Measurements from ENCODE around the gene MICU1.

Gene MICU1

DNA sequence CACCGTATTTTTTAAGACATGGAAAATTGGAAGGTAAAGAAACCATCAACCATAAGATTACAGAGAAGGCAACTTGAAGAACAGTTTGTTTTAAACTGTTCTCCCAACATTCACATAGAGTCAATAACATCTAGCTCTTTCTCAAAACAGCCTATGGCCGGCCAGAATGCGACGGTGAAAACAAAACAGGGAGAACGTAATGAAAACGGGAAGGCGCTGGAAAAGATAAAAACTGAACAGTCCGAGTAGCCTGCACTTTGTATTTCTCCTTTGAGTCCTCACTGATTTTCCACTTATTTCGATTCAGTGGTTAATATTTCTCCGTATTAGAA, 637 bp downstream of the MICU1 start:
- no peak for DNase-seq

DNA sequence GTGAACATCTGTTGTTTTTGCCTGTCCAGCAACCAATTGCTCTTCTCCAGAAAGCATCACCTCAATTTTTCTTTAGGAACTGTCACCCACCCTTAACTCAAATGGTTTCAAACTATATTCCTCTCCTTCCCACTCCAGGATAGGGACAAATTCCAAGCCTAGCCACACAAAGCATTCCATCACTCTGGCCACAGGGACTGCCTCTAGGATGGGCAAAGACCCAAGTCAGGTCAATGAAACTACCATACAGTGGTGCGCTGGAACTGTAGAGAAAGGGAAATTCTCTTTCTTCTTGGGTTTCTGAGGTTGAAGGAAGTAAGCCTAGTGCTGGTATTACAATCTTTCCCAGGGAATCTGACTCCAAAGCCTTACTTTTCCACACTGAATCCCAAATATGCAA, 3.6 kb downstream of the MICU1 start:
- DNase-seq: no peak

DNA sequence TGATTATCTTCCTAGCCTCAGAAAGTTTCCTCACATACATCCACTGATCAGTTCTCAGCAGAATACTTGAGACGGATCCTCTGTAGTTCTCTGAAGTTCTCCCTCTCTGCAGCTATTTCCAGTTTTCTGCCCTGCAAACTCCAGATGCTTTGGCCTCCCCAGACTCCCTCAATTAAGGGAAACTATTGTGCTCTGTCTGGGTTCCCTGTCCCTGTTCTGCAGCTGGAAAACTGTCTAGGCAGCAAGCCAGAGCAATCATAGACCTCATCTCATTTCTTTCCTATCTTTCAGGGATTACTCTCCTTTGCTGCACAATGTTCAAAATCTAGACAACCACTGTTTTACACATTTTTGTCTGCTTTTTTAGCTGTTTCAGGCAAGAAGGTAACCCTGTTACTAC, 9.2 kb downstream of the MICU1 start:
- DNase-seq: no peak

DNA sequence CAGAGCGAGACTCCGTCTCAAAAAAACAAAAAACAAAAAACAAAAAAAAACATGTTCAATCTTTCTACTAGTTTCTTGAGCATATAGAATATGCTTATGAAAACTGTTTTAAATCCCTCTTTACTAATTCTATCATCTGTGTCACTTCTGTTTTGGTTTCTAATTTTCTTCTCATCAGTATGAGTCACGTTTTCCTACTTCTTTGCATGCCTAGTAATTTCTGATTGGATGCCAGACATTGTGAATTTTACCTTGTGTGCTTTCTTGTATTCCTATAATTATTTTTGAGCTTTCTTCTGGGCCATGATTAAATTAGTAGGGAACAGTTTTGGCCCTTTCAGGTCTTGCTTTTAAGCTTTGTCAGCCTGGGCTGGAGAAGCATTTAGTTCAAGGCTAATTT, 9.9 kb downstream of the MICU1 start:
- no peak for DNase-seq

DNA sequence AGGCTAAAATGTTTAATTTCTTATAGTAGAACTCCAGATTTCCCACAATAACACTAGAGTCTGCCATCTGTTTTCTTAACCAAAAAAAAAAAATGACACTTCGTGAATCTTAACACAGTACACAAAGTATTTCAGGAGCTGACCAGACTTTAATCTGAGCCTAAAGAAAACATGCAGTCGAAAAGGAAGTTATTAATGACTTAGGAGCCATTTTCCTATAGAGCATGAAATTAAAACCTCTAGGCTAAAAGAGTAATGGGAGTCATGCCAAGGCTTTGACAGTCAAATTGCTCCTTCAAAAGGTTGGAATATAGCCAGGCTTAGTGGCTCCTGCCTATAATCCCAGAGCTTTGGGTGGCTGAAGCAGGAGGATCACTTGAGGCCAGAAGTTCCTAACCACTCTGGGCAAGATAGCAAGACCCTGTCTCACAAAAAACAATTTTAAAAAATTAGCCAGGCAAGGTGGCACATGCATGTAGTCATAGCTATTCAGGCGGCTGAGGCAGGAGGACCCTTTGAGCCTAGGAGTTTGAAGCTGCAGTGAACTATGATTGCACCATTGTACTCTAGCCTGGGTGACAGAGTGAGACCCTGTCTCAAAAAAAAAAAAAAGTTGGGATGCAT, 13.6 kb downstream of the MICU1 start:
- no peak for DNase-seq

DNA sequence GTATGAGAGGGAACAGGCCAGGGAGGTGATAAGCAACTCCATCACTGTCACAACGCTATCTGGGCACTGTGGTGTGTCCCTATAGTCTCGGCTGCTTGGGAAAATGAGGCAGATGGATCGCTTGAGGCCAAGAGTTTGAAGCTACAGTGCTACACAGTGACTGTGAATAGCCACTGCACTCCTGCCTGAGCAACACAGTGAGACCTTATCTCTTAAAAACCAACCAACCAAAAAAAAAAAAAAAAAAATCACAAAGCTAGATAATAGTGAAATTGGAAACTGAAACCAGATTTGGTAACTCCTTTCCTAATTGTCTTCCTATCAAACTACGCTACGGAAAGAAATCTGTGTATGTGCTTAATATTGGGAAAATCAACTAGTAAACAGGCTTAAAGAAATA, 14.1 kb downstream of the MICU1 start:
- no peak for DNase-seq

DNA sequence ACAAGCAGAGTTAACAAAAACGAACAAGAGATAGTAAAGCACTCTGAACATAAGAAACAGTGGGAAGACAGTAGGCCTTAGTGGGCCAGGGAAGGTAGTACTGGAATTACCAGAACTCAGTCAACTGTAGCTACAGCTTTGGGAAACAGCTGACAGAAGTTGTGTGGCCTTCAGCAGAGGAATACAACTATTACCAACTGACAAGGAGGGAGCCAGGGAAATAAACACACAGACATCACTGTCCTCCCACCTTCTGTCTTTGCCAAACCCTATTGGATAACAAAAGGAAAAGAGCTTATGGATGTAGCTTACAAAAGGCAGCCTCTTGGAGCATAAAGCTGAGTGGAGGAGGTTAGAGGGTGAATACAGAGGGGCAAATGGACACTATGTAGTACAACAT, 15.4 kb downstream of the MICU1 start:
- DNase-seq: no peak

DNA sequence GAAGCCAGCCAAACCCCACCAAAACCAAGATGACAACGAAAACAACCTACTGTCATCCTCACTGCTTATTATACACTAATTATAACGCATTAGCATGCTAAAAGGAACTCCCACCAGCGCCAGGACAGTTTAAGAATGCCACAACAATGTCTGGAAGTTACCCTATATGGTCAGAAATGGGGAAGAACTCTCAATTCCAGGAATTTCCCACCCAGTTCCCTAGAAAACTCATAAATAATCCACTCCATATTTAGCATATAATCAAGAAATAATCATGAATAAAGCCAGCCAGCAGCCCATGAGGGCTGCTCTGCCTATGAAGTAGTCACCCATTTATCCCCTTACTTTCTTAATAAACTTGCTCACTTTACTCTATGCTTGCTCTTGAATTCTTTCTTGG, 20.8 kb downstream of the MICU1 start:
- no peak for DNase-seq

DNA sequence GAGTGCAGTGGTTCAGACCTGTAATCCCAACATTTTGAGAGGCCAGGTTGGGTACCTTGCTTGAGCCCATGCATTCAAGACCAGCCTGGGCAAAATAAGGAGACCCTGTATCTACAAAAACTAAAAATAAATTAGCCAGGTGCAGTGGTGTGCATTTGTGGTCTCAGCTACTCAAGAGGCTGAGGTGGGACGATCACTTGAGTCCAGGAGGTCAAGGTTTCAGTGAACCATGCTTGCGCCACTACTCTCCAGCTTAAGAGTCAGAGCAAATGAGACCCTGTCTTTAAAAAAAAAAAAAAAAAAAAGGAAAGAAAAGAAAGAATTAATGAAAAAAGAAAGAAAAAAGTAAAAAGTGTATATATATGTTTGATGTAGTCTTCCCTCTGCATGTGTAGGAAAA, 24.7 kb downstream of the MICU1 start:
- DNase-seq: no peak

DNA sequence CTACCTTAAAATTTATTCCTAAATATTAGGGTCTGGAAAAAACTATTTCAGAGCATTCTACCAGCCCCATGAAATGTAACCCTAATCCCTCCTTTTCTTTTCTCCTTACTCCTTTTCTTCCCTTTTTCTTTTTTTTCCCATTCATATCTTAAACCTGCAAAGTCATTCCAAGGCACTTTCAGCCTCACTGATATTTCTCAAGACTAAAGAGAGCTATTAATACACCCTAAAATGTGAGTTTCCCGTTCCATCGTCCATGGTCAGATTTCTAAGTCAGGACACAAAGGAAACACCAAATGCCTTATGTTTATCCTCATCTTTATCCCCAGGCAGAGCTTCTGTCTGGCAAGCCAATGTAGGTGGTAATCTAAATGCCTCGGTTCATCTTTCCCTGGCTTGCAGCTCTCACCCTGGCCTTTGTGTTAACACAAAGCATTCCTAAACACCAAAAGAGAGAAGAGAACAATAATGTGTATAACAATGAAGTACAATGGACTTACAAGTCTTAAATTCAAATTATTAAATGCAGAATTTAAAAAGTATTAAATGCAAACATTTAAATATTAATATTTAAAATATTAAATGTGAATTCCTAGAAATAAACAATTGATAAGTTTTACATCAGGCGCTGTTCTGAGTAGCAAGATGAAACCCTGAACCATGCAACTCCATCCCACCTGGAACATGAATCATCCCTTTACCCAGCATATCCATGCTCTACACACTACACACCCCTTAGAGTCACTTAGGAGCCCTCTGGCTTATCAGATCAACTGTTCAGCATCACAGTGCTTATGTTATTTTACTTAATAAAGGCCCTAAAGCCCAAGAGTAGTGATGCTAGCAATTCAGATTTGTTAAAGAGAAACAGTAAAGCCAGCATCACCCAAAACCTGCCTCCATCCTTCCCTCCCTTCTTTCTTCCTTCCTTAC, 26.8 kb downstream of the MICU1 start:
- DNase-seq: no peak

DNA sequence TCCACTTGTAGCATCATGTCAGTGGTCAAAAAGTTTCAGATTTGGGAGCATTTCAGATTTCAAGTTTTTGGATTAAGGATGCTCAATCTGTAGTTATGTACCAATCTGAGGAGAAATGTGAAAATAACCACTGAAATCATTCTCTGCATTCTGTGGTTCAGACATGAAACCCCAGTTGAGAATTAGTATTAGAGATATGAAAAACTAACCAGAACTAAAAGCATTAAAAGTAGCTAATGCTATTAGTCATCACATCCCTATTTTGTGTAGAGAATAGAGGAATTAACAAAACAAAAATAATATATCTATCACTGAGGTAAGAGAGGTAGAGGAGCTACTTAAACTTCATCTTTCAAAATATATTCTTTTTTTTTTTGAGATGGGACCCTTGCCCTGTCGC, 28.0 kb downstream of the MICU1 start:
- DNase-seq: no peak

DNA sequence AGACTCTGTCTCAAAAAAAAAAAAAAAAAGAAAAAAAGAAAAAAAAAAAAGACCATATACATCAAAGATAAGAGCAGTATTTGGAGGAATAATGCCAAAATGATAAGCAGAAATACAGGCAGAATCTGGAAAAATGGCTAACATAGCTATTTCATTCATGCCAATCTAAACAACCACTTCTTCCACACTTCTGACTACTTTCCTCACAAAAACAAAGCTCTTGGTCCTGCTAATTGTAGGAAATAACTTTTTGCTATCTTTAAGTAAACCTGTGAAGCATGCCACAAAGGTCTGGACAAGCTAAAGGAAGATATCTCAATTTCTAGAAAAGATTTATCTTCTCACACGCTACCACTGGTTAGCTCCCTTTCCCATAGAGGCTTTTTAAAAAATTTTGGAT, 30.4 kb downstream of the MICU1 start:
- no peak for DNase-seq

DNA sequence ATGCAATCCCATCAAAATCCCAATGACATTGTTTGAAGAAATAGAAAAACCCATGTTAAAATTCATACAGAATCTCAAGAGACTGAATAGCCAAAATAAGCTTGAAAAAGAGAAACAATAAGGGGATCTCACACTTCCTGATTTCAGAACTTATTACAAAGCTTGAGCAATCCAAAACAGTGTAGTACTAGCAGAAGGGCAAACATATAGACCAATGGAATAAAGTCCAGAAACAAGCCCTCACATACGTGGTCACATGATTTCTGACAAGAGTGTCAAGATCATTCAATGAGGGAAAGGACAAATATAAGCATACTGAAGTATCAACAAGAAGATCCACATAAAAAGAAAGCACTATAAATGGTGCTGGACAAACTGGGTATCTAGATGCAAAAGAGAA, 31.9 kb downstream of the MICU1 start:
- no peak for DNase-seq

DNA sequence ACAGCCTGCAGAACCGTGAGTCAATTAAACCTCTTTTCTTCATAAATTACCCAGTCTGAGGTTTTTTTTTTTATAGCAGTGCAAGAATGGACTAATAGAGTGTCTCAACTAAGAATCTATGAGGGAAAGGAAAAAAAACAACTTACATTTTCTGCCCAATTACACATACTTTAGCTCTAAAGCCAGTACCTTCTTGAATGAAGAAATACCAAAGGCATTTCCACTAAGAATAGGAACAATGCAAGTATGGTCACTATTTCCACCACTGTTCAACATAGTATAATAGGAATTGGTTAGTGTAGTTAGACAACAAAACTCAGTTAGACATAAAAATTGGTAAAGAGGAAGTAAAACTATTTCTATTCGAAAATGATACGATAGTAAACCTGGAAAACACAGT, 37.6 kb downstream of the MICU1 start:
- DNase-seq: no peak

DNA sequence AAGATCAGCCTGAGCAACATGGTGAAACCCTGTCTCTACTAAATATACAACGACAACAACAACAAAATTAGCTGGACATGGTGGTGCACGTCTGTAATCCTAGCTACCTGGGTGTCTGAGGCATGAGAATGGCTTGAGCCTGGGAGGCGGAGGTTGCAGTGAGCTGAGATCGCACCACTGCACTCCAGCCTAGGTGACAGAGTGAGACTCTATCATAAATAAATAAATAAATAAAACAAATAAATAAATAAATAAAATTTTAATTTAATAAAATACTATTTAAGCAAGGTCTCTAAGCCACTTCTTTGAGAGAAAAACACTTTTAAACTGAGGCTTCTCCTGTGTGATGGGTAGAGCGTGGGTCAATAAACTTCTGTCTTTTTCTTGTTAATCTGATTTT, 38.3 kb downstream of the MICU1 start:
- no peak for DNase-seq

DNA sequence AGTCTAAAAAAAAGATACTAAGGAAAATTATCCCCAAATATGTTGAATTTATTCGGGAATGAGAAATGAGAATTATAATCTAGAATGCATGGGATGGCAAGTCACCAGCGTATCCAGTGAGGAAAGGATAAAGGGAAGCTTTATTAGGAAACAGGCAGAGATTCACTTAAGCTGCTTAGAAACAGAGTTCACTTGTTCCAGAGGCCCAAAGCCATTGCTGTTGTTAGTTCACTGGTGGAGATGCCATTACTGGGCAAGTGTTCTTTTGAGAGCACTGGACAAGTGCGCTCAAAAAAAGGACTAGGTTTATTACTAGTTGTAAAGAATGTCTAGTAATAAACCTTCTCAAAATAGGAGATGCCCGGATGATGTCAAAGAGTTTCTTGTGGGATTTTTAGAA, 51.2 kb downstream of the MICU1 start:
- DNase-seq: no peak

DNA sequence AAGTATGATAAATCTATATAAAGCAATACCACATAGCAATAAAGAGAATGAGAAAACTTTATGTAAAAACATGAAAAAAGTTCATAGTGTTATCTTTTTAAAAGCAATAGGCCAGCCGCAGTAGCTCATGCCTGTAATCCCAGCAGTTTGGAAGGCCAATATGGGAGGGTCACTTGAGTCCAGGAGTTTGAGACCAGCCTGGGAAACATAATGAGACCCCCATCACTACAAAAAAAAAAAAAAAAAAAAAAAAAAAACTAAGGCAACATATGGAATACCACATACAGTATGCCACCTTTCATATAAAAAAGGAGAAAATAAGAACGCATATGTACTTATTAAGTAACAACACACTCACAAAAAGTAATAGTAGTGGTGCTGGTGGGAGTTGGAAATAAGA, 52.8 kb downstream of the MICU1 start:
- DNase-seq: no peak

DNA sequence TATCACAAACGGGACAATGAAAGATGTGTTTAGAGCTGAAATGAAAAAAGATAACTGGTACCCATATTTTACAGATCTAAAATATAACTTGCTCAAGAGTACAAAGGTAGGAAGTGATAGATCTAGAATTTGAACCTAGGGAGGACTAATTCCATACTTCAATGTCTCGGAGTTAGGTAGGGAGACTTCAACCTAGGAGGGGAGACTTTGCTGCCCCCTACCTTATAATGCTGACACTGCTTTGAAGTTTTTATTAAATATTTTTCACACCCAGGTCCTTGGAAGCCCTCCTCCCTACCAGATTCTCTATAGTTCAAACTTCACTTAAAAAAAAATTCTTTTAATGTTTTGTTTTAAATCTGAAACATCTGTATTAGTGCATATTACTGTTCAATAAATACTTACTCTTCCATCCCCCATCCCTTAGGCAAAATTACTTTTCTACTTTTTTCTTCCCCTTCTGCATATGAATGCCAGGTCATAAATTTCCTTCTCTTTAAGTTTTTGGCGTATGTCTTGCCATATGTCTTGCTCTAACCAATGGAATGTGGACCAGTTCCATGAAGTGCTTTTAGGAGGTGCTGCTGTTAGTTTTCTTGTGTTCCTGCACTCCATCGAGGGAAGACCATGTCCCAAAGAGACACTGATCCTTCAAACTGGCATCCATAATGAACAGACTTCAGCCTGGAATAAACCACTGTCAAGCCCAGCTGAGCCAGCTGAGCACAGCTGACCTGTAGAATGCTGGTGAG, 57.8 kb downstream of the MICU1 start:
- DNase-seq: no peak

DNA sequence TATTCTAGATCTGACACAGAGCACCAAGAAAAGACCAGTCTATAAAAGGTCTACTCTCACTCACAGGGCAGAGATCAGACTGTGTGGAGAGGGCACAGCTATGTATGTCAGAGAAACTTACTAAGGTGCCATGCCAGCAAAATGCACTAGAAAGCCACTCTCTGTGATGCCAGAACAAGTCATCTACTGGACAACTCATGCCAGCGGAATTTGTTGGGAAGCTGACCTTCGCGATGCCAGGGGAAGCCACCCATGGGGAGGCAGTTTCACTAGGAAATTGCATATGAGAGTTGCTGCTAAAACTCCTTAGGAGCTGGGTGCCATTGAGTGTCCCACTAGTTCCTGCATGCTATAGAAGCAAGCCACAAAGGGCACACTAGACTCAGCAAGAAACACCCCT, 58.5 kb downstream of the MICU1 start:
- DNase-seq: no peak

DNA sequence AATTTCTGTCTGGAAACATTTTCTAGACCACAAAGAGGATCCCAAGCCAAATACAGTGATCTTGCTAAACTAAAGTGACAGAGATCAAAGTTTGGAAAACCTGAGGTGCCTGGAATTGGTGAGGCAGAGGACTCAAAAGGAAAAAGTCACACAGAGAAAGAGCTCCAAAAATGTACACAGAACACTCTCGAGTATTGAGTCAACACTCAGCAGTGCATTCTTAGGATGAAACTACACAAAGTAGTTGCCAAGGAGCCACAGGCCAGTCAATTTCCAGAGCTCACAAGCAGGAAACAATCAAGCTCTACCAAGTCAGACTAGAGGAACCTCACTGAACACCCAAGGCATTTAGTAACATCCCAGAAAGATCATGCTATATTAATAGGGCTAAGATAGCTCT, 61.3 kb downstream of the MICU1 start:
- no peak for DNase-seq

DNA sequence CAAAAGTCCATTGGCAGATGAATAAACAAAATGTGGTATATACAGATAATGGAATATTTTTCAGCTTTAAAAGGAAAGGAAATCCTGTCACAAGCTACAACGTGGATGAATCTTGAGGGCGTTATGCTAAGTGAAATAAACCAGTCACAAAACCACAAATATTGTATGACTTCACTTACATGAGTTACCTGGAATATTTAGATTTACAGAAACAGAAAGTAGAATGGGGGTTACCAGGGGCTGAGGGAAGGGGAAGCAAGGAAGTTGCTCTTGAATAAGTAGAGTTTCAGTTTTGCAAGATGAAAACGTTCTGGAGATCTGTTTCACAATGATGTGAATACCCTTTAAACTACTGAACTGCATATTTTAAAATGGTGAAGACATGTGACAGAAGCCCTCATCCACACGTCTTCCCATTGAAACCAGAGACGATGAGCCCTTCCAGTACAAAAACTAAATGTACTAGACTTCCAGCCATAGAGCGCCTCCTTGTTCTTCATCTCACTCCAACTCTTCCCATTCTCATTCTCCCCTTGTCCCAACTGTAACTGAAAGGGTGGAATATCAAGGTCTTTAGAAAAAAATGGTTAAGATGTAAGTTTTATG, 62.4 kb downstream of the MICU1 start:
- DNase-seq: no peak

DNA sequence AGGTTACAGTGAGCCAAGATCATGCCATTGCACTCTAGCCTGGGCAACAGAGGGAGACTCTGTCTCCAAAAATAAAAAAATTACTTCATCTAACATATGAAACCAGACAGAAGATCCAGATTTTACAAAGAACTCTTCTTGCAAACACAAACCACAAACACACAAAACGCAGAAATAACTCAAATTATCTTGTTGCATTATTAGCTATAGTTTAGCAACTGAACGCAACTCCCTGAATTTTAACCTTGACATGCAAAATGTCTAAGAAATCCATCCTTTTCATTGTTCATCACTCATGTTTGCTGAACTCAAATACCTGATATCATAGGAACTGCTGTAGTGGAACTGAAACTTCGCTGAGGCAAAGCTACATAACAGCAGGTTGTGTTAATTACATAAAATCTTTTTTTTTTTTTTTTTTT, 64.1 kb downstream of the MICU1 start:
- DNase-seq: no peak

DNA sequence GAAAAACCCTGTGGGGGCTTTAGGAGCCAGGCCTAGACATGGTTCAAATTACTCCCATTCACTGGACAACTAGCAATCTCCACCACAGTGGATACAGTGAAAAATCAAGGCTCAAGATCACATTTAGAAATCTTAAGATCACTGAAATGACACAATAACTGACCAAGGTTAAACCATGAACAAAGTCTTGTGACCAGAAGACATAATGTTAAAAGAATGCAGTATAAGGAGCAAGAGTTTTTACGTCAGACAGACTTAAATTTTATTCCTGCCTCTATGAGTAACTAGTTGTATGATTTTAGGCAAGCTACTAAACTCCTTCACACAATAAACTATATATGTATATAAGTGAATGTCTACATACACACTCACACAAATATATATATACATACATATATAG, 68.5 kb downstream of the MICU1 start:
- DNase-seq: no peak

DNA sequence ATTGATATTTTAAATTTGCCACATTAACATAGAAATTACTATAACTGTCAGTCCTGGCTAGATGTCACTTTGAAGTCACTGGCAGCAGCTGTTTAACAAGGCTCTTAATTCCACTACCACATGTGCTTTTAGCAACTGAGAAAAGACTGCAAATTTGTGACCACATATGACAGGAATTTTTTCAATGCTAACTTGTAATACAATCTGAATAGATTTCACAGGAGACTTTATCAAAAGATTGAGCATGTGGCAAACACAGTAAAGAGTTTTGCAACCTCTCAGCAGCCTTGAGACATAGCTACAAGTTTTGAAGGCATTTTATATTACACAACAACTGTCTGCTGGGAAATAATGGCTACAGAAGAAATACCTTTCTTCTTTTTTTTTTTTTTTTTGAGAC, 73.0 kb downstream of the MICU1 start:
- no peak for DNase-seq
